A673 (cell line): ENCODE measurements around the gene MBD5.

ENCODE experiments used
- CTCF ChIP-seq: fragments of 300-800, 200-600 bp; sonication (generic); conservative IDR thresholded peaks from 2 replicates; pipeline ENCODE4 v1.5.1; 2017; ENCODE audit warnings: low read depth, mild to moderate bottlenecking, antibody characterized with exemption, low read length, moderate library complexity, mixed read lengths
- EZH2 ChIP-seq: fragments of 200-600 bp; sonication (generic); IDR thresholded peaks from 2 replicates; pipeline ENCODE4 v1.6.1; 2017; ENCODE audit warnings: borderline replicate concordance, low read depth, mild to moderate bottlenecking, mixed read lengths, antibody characterized with exemption, low read length; ENCODE audit not compliant: poor library complexity, severe bottlenecking

GRCh38 chr2:147976102-147976501 is 44.8 kb upstream of the MBD5 start:
- TF ChIP-seq CTCF (no peak), EZH2 (no peak)
